Endothelial cell of umbilical vein (primary cell): ENCODE data around the gene SFMBT2. TPM values are rescaled to one million over a fixed set of nuclear protein-coding genes. Genes with fewer than 3 reads are reported as not detected.

Experiments
- BruUV-seq: library from RNA; stranded (reverse); fragments of 400-500 nt; replicated peaks from 2 replicates; lab custom pipeline; 2021; lab: Mats Ljungman, UMichigan
- CTCF ChIA-PET: fragments of 300-600, 350-600 bp; sonication (Branson Sonifier 250); formaldehyde crosslinking; loops from one replicate; lab custom pipeline; 2021; ENCODE audit warnings: antibody characterized with exemption, inconsistent platforms; lab: Charles Lee
- POLR2A ChIA-PET: fragments of 300-600, 350-600 bp; sonication (Branson Sonifier 250); formaldehyde crosslinking; loops from one replicate; lab custom pipeline; 2021; ENCODE audit warnings: antibody characterized with exemption, inconsistent platforms; lab: Charles Lee
- DNase-seq: peaks from one replicate; pipeline ENCODE4 v3.0.0-alpha.2; 2011; ENCODE audit warnings: low read depth, low spot score
- FAIRE-seq: peaks from 2 replicates; lab custom pipeline; 2011; peaks lifted over from hg19 to GRCh38; lab: Jason Lieb, UNC
- H2AFZ ChIP-seq: 2 replicates; pipeline ENCODE4 v1.6.0; 2012; ENCODE audit warnings: low read depth, low read length, control low read depth, inconsistent platforms
- H3K27ac ChIP-seq: 2 replicates; pipeline ENCODE4 v1.5.1; 2011; ENCODE audit warnings: low read depth, mild to moderate bottlenecking, control low read depth, low read length, moderate library complexity; ENCODE audit not compliant: insufficient read depth
- H3K27me3 ChIP-seq, 2 experiments: 2 replicates each; pipeline versions ENCODE4 v1.6.0 to v1.6.1; 2011; ENCODE audit warnings: low read length in 2 of 2, mixed read lengths in 1 of 2; ENCODE audit not compliant: control insufficient read depth in 2 of 2, insufficient read depth in 2 of 2
- H3K36me3 ChIP-seq, 2 experiments: 2 replicates in 1 of 2; 3 replicates in 1 of 2; pipeline ENCODE4 v1.5.1; 2011; ENCODE audit warnings: low read length in 2 of 2, mild to moderate bottlenecking in 1 of 2, moderate library complexity in 1 of 2; ENCODE audit not compliant: control insufficient read depth in 2 of 2, insufficient read depth in 2 of 2; ENCODE audit errors: extremely low read depth in 1 of 2
- H3K4me1 ChIP-seq: 3 replicates; pipeline ENCODE4 v1.5.1; 2011; ENCODE audit warnings: mild to moderate bottlenecking, low read length; ENCODE audit not compliant: control insufficient read depth, insufficient read depth; ENCODE audit errors: extremely low read depth
- H3K4me2 ChIP-seq: 2 replicates; pipeline ENCODE4 v1.6.1; 2011; ENCODE audit warnings: low read length, control low read depth, mixed read lengths; ENCODE audit not compliant: insufficient read depth
- H3K4me3 ChIP-seq, 3 experiments: fragments of 200-600 bp in 1 of 3; sonication (generic), shearing (Covaris generic) in 1 of 3; replicated peaks in 1 of 3; 2 replicates each; pipeline ENCODE4 v1.5.1; 2011 to 2016; ENCODE audit warnings: control low read depth in 3 of 3, low read length in 3 of 3, mild to moderate bottlenecking in 2 of 3, inconsistent platforms in 1 of 3, low read depth in 1 of 3, moderate library complexity in 1 of 3; ENCODE audit not compliant: insufficient read depth in 1 of 3
- H3K79me2 ChIP-seq: 2 replicates; pipeline ENCODE4 v1.6.0; 2012; ENCODE audit warnings: low read length, inconsistent platforms; ENCODE audit not compliant: control insufficient read depth, insufficient read depth
- H3K9ac ChIP-seq: replicated peaks from 2 replicates; pipeline ENCODE3; 2011; ENCODE audit warnings: low read length, control low read depth; ENCODE audit not compliant: insufficient read depth; ENCODE audit errors: extremely low read depth
- H3K9me1 ChIP-seq: replicated peaks from 3 replicates; pipeline ENCODE4 v1.6.0; 2011; ENCODE audit warnings: mild to moderate bottlenecking, low read length; ENCODE audit not compliant: control insufficient read depth, insufficient read depth; ENCODE audit errors: extremely low read depth
- H3K9me3 ChIP-seq: replicated peaks from 2 replicates; pipeline ENCODE4 v1.5.1; 2012; ENCODE audit warnings: low read length, inconsistent platforms; ENCODE audit not compliant: control insufficient read depth, insufficient read depth
- H4K20me1 ChIP-seq: replicated peaks from 2 replicates; pipeline ENCODE3; 2011; ENCODE audit warnings: mild to moderate bottlenecking, low read length; ENCODE audit not compliant: control insufficient read depth, insufficient read depth; ENCODE audit errors: extremely low read depth
- EZH2 ChIP-seq: IDR thresholded peaks from 2 replicates; pipeline ENCODE4 v1.6.1; 2012; ENCODE audit warnings: borderline replicate concordance, low read depth, mild to moderate bottlenecking, moderate library complexity, low read length, inconsistent platforms; ENCODE audit not compliant: severe bottlenecking
- FOS ChIP-seq: IDR thresholded peaks from 2 replicates; pipeline ENCODE4 v1.6.1; 2011; ENCODE audit warnings: mild to moderate bottlenecking, low read length, moderate library complexity, borderline replicate concordance; ENCODE audit not compliant: insufficient read depth
- GATA2 ChIP-seq: IDR thresholded peaks from 2 replicates; pipeline ENCODE4 v1.7.0; 2011; ENCODE audit warnings: low read depth, mild to moderate bottlenecking, moderate library complexity, mixed read lengths, low read length; ENCODE audit not compliant: insufficient read length, insufficient read depth
- JUN ChIP-seq: IDR thresholded peaks from 2 replicates; pipeline ENCODE4 v1.6.1; 2011; ENCODE audit warnings: borderline replicate concordance, low read depth; ENCODE audit not compliant: insufficient read length, insufficient read depth
- MYC ChIP-seq: IDR thresholded peaks from one replicate; pipeline ENCODE4 v1.6.1; 2011; ENCODE audit warnings: mild to moderate bottlenecking, low read depth, low read length
- POLR2A ChIP-seq: IDR thresholded peaks from 2 replicates; pipeline ENCODE4 v1.6.1; 2012; ENCODE audit warnings: low read depth, mild to moderate bottlenecking, control low read depth, low read length
- POLR2AphosphoS5 ChIP-seq: IDR thresholded peaks from 2 replicates; pipeline ENCODE4 v1.6.1; 2012; ENCODE audit warnings: low read depth, mild to moderate bottlenecking, control low read depth, low read length, moderate library complexity; ENCODE audit not compliant: insufficient read depth
- dilution Hi-C: fragments of 300-500 bp; cut with MboI; formaldehyde crosslinking; loops from one replicate; pipeline ENCODE4 v1.15.0; 2019; ENCODE audit warnings: low sequenced_read_pairs; ENCODE audit not compliant: extremely low pct_ligation_motif_present
- intact Hi-C: fragments of 100-400 bp; cut with micrococcal nuclease; formaldehyde crosslinking; loops from one replicate; pipeline ENCODE4 v1.10.0; 2022
- polyA plus RNA-seq, 4 experiments: library from polyadenylated mRNA; depleted of rRNA in 3 of 4; stranded (reverse) in 3 of 4; unstranded in 1 of 4; fragments of >200 nt; gene quantifications; 2 replicates each; pipeline versions ENCODE4 v1.2.1 to v1.2.3, GENCODE V29; 2011 to 2012; ENCODE audit warnings: missing spikeins in 1 of 4
- total RNA-seq: library from RNA; stranded (reverse); gene quantifications from 2 replicates; pipeline ENCODE4 v1.2.3, GENCODE V29; 2021
- TF ChIP-seq, protein P1 (sequence below), 2 donors: IDR thresholded peaks; 1 replicate in 1 of 2; 2 replicates in 1 of 2; pipeline ENCODE4 v1.5.1; 2011; ENCODE audit warnings: low read length in 2 of 2, mild to moderate bottlenecking in 2 of 2, moderate library complexity in 2 of 2, control low read depth in 1 of 2, inconsistent platforms in 1 of 2, low read depth in 1 of 2; ENCODE audit not compliant: insufficient read depth in 1 of 2; ENCODE audit errors: extremely low read depth in 1 of 2
- TF ChIP-seq, protein P2 (sequence below): IDR thresholded peaks from 2 replicates; pipeline ENCODE4 v1.6.1; 2011; ENCODE audit not compliant: insufficient read depth, insufficient read length

SFMBT2 gene
- total and polyA plus RNA-seq, 2 donors (not counting 3 experiments of a cell fraction or from before 2014, with no cell fraction given): 0.14 to 0.64 TPM

GRCh38 chr10:7306147-7306546 is 104.7 kb downstream of the SFMBT2 start:
- no TSS peak for BruUV-seq
- dilution Hi-C loops (no loop called here), intact Hi-C loops (no loop called here)
- CTCF ChIA-PET: no interaction called here
- FAIRE-seq (no peak), DNase-seq (no peak)
- H3K4me1 ChIP-seq: no peaks in the 10 kb centered on the region
- no peaks in the 10 kb centered on the region for H3K79me2 ChIP-seq
- H3K4me3 ChIP-seq: no peak overlapping the region
- no peaks in the 10 kb centered on the region for H4K20me1 ChIP-seq
- no peak overlapping the region for H3K4me2 ChIP-seq
- POLR2A ChIA-PET: no interaction called here
- TF ChIP-seq JUN (no peak), GATA2 (no peak), FOS (no peak), POLR2A (no peak), POLR2AphosphoS5 (no peak), MYC (no peak), EZH2 (no peak)
- TF ChIP-seq, protein P1, sequence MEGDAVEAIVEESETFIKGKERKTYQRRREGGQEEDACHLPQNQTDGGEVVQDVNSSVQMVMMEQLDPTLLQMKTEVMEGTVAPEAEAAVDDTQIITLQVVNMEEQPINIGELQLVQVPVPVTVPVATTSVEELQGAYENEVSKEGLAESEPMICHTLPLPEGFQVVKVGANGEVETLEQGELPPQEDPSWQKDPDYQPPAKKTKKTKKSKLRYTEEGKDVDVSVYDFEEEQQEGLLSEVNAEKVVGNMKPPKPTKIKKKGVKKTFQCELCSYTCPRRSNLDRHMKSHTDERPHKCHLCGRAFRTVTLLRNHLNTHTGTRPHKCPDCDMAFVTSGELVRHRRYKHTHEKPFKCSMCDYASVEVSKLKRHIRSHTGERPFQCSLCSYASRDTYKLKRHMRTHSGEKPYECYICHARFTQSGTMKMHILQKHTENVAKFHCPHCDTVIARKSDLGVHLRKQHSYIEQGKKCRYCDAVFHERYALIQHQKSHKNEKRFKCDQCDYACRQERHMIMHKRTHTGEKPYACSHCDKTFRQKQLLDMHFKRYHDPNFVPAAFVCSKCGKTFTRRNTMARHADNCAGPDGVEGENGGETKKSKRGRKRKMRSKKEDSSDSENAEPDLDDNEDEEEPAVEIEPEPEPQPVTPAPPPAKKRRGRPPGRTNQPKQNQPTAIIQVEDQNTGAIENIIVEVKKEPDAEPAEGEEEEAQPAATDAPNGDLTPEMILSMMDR (IDR thresholded peaks at IDR 0.05; ENCODE audit: extremely low read depth in 1 of 2, insufficient read depth in 1 of 2, low read depth in 1 of 2, low read length in 2 of 2): no peak
- TF ChIP-seq, protein P2, sequence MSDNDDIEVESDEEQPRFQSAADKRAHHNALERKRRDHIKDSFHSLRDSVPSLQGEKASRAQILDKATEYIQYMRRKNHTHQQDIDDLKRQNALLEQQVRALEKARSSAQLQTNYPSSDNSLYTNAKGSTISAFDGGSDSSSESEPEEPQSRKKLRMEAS: no peak
- H3K27me3 ChIP-seq: no peaks in the 10 kb centered on the region
- no peaks in the 10 kb centered on the region for H3K9me1 ChIP-seq
- no peaks in the 10 kb centered on the region for H3K9me3 ChIP-seq
- no peak overlapping the region for H3K27ac ChIP-seq
- H2AFZ ChIP-seq: no peak overlapping the region
- H3K9ac ChIP-seq: no peak overlapping the region
- H3K36me3 ChIP-seq: no peaks in the 10 kb centered on the region
